Liver (tissue), 9 donors: ENCODE measurements around the gene AP1G1. TPM values are rescaled to one million over a fixed set of nuclear protein-coding genes. Genes with fewer than 3 reads are reported as not detected.

ENCODE experiments used
- DNase-seq: peaks from one replicate; pipeline ENCODE4 v3.0.0-alpha.2; 2017; ENCODE audit warnings: low spot score
- H3K27ac ChIP-seq, 2 donors: one replicate each; pipeline ENCODE4 v1.7.0; 2013; ENCODE audit warnings: inconsistent platforms in 2 of 2, low read length in 2 of 2, control low read depth in 1 of 2, low read depth in 1 of 2, mild to moderate bottlenecking in 1 of 2
- H3K27me3 ChIP-seq, 4 donors: one replicate each; pipeline versions ENCODE4 v1.6.1 to v1.7.0; 2013; ENCODE audit warnings: low read length in 3 of 4, inconsistent platforms in 1 of 4, mild to moderate bottlenecking in 1 of 4, moderate library complexity in 1 of 4; ENCODE audit not compliant: control insufficient read depth in 4 of 4, insufficient read depth in 4 of 4
- H3K36me3 ChIP-seq, 4 donors: one replicate each; pipeline versions ENCODE4 v1.6.1 to v1.7.0; 2013; ENCODE audit warnings: low read length in 3 of 4, mild to moderate bottlenecking in 3 of 4, low read depth in 1 of 4, moderate library complexity in 1 of 4; ENCODE audit not compliant: control insufficient read depth in 4 of 4, insufficient read depth in 3 of 4
- H3K4me1 ChIP-seq, 4 donors: one replicate each; pipeline versions ENCODE4 v1.6.1 to v1.7.0; 2013; ENCODE audit warnings: low read length in 3 of 4, mild to moderate bottlenecking in 3 of 4, moderate library complexity in 1 of 4; ENCODE audit not compliant: control insufficient read depth in 4 of 4, insufficient read depth in 4 of 4
- H3K4me3 ChIP-seq, 3 donors: one replicate each; pipeline versions ENCODE4 v1.6.1 to v1.7.0; 2013; ENCODE audit warnings: low read length in 3 of 3, control low read depth in 1 of 3, low read depth in 1 of 3, mild to moderate bottlenecking in 1 of 3
- H3K9ac ChIP-seq, 2 donors: one replicate each; pipeline ENCODE4 v1.7.0; 2013; ENCODE audit warnings: low read length in 2 of 2, mild to moderate bottlenecking in 2 of 2, moderate library complexity in 2 of 2, control low read depth in 1 of 2, low read depth in 1 of 2
- H3K9me3 ChIP-seq, 4 donors: one replicate each; pipeline versions ENCODE4 v1.6.1 to v1.7.0; 2013; ENCODE audit warnings: low read length in 3 of 4; ENCODE audit not compliant: control insufficient read depth in 4 of 4
- EGR1 ChIP-seq, 2 donors: IDR thresholded peaks; 2 replicates each; pipeline ENCODE4 v1.6.1; 2016 to 2018; ENCODE audit warnings: antibody characterized with exemption in 2 of 2, low read depth in 2 of 2
- FOXA1 ChIP-seq: IDR thresholded peaks from 2 replicates; pipeline ENCODE4 v1.6.1; 2016; ENCODE audit warnings: antibody characterized with exemption
- FOXA2 ChIP-seq: IDR thresholded peaks from 2 replicates; pipeline ENCODE4 v1.6.1; 2016; ENCODE audit warnings: antibody characterized with exemption
- GABPA ChIP-seq, 2 donors: IDR thresholded peaks in 1 of 2; conservative IDR thresholded peaks in 1 of 2; 2 replicates each; pipeline ENCODE4 v1.6.1; 2016; ENCODE audit warnings: antibody characterized with exemption in 2 of 2, mild to moderate bottlenecking in 1 of 2, moderate library complexity in 1 of 2
- HNF4A ChIP-seq, 2 donors: conservative IDR thresholded peaks; 2 replicates each; pipeline ENCODE4 v1.6.1; 2016; ENCODE audit warnings: antibody characterized with exemption in 2 of 2, mild to moderate bottlenecking in 2 of 2
- HNF4G ChIP-seq: IDR thresholded peaks from 2 replicates; pipeline ENCODE4 v1.6.1; 2016; ENCODE audit warnings: antibody characterized with exemption
- JUND ChIP-seq, 2 donors: IDR thresholded peaks; 2 replicates each; pipeline ENCODE4 v1.6.1; 2016; ENCODE audit warnings: antibody characterized with exemption in 2 of 2
- NR2F2 ChIP-seq: IDR thresholded peaks from 2 replicates; pipeline ENCODE4 v1.6.1; 2016; ENCODE audit warnings: antibody characterized with exemption
- RAD21 ChIP-seq, 2 donors: IDR thresholded peaks; 2 replicates each; pipeline ENCODE4 v1.6.1; 2016; ENCODE audit warnings: antibody characterized with exemption in 2 of 2, mild to moderate bottlenecking in 2 of 2
- RXRA ChIP-seq, 2 donors: IDR thresholded peaks; 2 replicates each; pipeline ENCODE4 v1.6.1; 2017 to 2018; ENCODE audit warnings: antibody characterized with exemption in 2 of 2, mild to moderate bottlenecking in 1 of 2
- SP1 ChIP-seq: IDR thresholded peaks from 2 replicates; pipeline ENCODE4 v1.6.1; 2018; ENCODE audit warnings: antibody characterized with exemption, mild to moderate bottlenecking
- TAF1 ChIP-seq: conservative IDR thresholded peaks from 2 replicates; pipeline ENCODE4 v1.6.1; 2016; ENCODE audit warnings: antibody characterized with exemption, mild to moderate bottlenecking
- YY1 ChIP-seq: IDR thresholded peaks from 2 replicates; pipeline ENCODE4 v1.6.1; 2016; ENCODE audit warnings: antibody characterized with exemption, mild to moderate bottlenecking
- WGBS: extraction: QIAGEN DNeasy Blood & Tissue Kit; methylation state at CpG from one replicate; pipeline ENCODE4 v1.1.7; 2013; 5-methylcytosine and 5-hydroxymethylcytosine counted together
- polyA plus RNA-seq, 2 donors: library from polyadenylated mRNA; stranded (reverse) in 1 of 2; unstranded in 1 of 2; fragments of 200-250 nt in 1 of 2; fragments of >200 nt in 1 of 2; fragmentation: Nextera tagmentation in 1 of 2; extraction: Ambion mirVana in 1 of 2; gene quantifications; one replicate each; pipeline versions ENCODE4 v1.2.1 to v1.2.3, GENCODE V29; 2013 to 2015
- total RNA-seq, 2 donors: library from RNA; depleted of rRNA; stranded (reverse); fragments of >200 nt; gene quantifications; one replicate each; pipeline ENCODE4 v1.2.3, GENCODE V29; 2014
- TF ChIP-seq, protein P1 (sequence below): IDR thresholded peaks from 2 replicates; pipeline ENCODE4 v1.6.1; 2016; ENCODE audit warnings: antibody characterized with exemption
- TF ChIP-seq, protein P2 (sequence below): IDR thresholded peaks from 2 replicates; pipeline ENCODE4 v1.6.1; 2016; ENCODE audit warnings: antibody characterized with exemption
- TF ChIP-seq, protein P3 (sequence below): IDR thresholded peaks from 2 replicates; pipeline ENCODE4 v1.6.1; 2016; ENCODE audit warnings: antibody characterized with exemption, mild to moderate bottlenecking
- TF ChIP-seq, protein P4 (sequence below): fragments of 150-350 bp; IDR thresholded peaks from 2 replicates; pipeline ENCODE4 v1.5.1; 2017; ENCODE audit warnings: improper control_type of control experiment, low read depth, low read length; ENCODE audit not compliant: missing input control
- TF ChIP-seq, protein P5 (sequence below): IDR thresholded peaks from 2 replicates; pipeline ENCODE4 v1.6.1; 2016; ENCODE audit warnings: antibody characterized with exemption
- donor health status: healthy.
- donor health status: healthy.
- donor health status: healthy.
- donor health status: healthy.
- donor health status: healthy.

The AP1G1 gene
- total and polyA plus RNA-seq, 4 donors = 11.4 to 64.4 (median 32.8) TPM

DNA sequence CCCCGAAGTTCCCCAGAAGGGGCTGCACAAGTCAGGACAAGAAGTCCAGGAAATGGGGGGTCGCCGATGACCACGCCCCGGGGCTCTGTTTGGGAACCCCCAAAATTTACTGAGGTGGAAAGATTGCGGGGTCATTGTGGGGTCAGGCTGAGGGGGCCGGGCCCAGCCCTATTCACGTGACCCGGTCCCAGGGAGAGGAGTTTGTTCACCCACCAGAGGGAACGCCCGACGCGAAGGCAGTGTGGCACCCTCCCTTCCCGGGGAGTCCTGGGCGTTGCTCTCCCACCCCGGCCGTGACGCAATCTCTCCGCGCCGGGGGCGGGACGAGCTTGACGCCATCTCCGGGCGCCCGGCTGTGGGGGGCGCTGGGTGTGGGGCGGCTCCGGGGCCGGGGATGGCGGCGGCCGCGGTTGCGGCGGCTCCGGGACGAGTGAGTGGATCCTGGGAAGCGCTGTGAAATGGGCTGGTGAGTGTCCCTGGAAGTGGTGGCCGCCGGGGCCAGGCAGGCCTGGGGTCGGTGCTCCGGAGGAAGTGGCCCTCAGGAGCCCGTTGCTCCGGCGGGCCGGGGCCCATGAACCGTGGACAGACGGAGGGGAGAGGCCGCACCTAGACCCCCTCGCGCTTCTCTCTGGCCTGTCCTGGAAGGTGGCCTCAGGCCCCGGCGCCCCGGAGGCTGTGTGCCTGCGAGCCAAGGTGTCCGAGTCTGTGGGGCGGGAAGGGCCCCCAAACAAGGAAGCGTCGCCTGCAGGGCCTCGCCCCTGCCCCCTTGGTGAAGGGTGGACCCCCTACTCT, 37.2 kb upstream of the AP1G1 start, which contains the start of gene ATXN1L (continued):
- TF ChIP-seq, protein P1, sequence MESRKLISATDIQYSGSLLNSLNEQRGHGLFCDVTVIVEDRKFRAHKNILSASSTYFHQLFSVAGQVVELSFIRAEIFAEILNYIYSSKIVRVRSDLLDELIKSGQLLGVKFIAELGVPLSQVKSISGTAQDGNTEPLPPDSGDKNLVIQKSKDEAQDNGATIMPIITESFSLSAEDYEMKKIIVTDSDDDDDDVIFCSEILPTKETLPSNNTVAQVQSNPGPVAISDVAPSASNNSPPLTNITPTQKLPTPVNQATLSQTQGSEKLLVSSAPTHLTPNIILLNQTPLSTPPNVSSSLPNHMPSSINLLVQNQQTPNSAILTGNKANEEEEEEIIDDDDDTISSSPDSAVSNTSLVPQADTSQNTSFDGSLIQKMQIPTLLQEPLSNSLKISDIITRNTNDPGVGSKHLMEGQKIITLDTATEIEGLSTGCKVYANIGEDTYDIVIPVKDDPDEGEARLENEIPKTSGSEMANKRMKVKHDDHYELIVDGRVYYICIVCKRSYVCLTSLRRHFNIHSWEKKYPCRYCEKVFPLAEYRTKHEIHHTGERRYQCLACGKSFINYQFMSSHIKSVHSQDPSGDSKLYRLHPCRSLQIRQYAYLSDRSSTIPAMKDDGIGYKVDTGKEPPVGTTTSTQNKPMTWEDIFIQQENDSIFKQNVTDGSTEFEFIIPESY = no peak
- TF ChIP-seq SP1 = peak; percentile 75

DNA sequence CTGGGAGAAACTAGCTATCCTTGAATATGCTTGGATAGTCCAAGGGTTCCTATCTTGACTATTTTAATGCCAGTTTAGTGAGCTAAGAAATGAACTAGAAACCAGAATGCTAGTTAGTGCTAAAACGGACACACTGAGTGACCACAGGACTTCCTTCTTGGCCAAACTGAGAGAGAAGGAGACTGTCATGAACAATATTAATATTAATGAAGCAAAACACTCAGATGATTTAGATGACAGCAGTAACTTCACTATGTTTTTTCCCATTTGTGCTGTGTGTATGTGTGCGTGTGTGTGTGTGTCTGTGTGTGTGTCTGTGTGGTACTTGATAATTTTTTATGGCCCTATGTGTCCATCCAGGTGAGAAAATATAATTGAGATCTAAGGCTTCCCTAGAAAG, 34.9 kb upstream of the AP1G1 start:
- H3K36me3 ChIP-seq = peaks cover 0 to 7% (median 4%) of the 10 kb centered on the region in 4 donors
- peaks cover 0 to 14% (median 13%) of the 10 kb centered on the region in 4 donors for H3K4me1 ChIP-seq
- H3K4me3 ChIP-seq = no peak overlapping the region
- no peak overlapping the region for H3K27ac ChIP-seq
- no peaks in the 10 kb centered on the region for H3K27me3 ChIP-seq
- no peak overlapping the region for H3K9ac ChIP-seq
- H3K9me3 ChIP-seq = no peaks in the 10 kb centered on the region
- TF ChIP-seq FOXA2 (no peak), HNF4A (conservative IDR thresholded peaks at IDR 0.05) (no peak), NR2F2 (no peak), JUND (IDR thresholded peaks at IDR 0.05) (no peak), RAD21 (IDR thresholded peaks at IDR 0.05) (no peak), TAF1 (no peak), YY1 (no peak), EGR1 (IDR thresholded peaks at IDR 0.05; ENCODE audit: low read depth in 2 of 2) (no peak), SP1 (no peak), RXRA (IDR thresholded peaks at IDR 0.05) (no peak), FOXA1 (no peak), HNF4G (no peak), GABPA (IDR thresholded peaks at IDR 0.05 in 1 of 2, conservative IDR thresholded peaks at IDR 0.05 in 1 of 2) (no peak)
- TF ChIP-seq, protein P1 = no peak
- TF ChIP-seq, protein P2, sequence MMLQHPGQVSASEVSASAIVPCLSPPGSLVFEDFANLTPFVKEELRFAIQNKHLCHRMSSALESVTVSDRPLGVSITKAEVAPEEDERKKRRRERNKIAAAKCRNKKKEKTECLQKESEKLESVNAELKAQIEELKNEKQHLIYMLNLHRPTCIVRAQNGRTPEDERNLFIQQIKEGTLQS = no peak
- TF ChIP-seq, protein P3, sequence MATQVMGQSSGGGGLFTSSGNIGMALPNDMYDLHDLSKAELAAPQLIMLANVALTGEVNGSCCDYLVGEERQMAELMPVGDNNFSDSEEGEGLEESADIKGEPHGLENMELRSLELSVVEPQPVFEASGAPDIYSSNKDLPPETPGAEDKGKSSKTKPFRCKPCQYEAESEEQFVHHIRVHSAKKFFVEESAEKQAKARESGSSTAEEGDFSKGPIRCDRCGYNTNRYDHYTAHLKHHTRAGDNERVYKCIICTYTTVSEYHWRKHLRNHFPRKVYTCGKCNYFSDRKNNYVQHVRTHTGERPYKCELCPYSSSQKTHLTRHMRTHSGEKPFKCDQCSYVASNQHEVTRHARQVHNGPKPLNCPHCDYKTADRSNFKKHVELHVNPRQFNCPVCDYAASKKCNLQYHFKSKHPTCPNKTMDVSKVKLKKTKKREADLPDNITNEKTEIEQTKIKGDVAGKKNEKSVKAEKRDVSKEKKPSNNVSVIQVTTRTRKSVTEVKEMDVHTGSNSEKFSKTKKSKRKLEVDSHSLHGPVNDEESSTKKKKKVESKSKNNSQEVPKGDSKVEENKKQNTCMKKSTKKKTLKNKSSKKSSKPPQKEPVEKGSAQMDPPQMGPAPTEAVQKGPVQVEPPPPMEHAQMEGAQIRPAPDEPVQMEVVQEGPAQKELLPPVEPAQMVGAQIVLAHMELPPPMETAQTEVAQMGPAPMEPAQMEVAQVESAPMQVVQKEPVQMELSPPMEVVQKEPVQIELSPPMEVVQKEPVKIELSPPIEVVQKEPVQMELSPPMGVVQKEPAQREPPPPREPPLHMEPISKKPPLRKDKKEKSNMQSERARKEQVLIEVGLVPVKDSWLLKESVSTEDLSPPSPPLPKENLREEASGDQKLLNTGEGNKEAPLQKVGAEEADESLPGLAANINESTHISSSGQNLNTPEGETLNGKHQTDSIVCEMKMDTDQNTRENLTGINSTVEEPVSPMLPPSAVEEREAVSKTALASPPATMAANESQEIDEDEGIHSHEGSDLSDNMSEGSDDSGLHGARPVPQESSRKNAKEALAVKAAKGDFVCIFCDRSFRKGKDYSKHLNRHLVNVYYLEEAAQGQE = no peak
- TF ChIP-seq, protein P4, sequence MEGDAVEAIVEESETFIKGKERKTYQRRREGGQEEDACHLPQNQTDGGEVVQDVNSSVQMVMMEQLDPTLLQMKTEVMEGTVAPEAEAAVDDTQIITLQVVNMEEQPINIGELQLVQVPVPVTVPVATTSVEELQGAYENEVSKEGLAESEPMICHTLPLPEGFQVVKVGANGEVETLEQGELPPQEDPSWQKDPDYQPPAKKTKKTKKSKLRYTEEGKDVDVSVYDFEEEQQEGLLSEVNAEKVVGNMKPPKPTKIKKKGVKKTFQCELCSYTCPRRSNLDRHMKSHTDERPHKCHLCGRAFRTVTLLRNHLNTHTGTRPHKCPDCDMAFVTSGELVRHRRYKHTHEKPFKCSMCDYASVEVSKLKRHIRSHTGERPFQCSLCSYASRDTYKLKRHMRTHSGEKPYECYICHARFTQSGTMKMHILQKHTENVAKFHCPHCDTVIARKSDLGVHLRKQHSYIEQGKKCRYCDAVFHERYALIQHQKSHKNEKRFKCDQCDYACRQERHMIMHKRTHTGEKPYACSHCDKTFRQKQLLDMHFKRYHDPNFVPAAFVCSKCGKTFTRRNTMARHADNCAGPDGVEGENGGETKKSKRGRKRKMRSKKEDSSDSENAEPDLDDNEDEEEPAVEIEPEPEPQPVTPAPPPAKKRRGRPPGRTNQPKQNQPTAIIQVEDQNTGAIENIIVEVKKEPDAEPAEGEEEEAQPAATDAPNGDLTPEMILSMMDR = no peak
- TF ChIP-seq, protein P5, sequence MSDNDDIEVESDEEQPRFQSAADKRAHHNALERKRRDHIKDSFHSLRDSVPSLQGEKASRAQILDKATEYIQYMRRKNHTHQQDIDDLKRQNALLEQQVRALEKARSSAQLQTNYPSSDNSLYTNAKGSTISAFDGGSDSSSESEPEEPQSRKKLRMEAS = no peak
- no peak for DNase-seq
- 71% methylated on average over 2 of the region's 2 CpGs for WGBS
